DOHH2 (cell line): ENCODE data around the gene HCN3.
"Not testable (repeated sequence)": the region's sequence is repeated elsewhere in the genome, so short reads cannot be mapped to it uniquely, and the experiment has no call there.

Source experiments
- H3F3A ChIP-seq: fragments of 200-600 bp; sonication (generic), shearing (Covaris generic); 2 replicates; pipeline ENCODE4 v1.6.0; 2016; ENCODE audit warnings: antibody characterized with exemption, mild to moderate bottlenecking; ENCODE audit not compliant: control insufficient read depth, insufficient read depth
- H3K27ac ChIP-seq: fragments of 200-600 bp; sonication (generic); 2 replicates; pipeline ENCODE4 v1.5.1; 2014; ENCODE audit warnings: low read depth, mild to moderate bottlenecking, low read length, moderate library complexity
- H3K27me3 ChIP-seq: fragments of 200-600 bp; sonication (generic); 2 replicates; pipeline ENCODE4 v1.6.1; 2014; ENCODE audit warnings: mild to moderate bottlenecking, low read length, mixed read lengths; ENCODE audit not compliant: control insufficient read depth
- H3K36me3 ChIP-seq: fragments of 200-600 bp; sonication (generic); 2 replicates; pipeline ENCODE4 v1.6.1; 2014; ENCODE audit warnings: mild to moderate bottlenecking, low read length, moderate library complexity, mixed read lengths; ENCODE audit not compliant: control insufficient read depth
- H3K4me1 ChIP-seq: fragments of 200-600 bp; sonication (generic); 2 replicates; pipeline ENCODE4 v1.6.1; 2014; ENCODE audit warnings: mild to moderate bottlenecking, low read length, mixed read lengths; ENCODE audit not compliant: control insufficient read depth
- H3K4me2 ChIP-seq: fragments of 200-600 bp; sonication (generic); 2 replicates; pipeline ENCODE4 v1.6.0; 2014; ENCODE audit warnings: mild to moderate bottlenecking, low read length, moderate library complexity
- H3K4me3 ChIP-seq: fragments of 200-600 bp; sonication (generic); 2 replicates; pipeline ENCODE4 v1.5.1; 2014; ENCODE audit warnings: mild to moderate bottlenecking, low read length, mixed read lengths
- H3K79me2 ChIP-seq: fragments of 200-600 bp; sonication (generic); 2 replicates; pipeline ENCODE4 v1.6.1; 2014; ENCODE audit warnings: mild to moderate bottlenecking, low read length, mixed read lengths; ENCODE audit not compliant: control insufficient read depth
- H3K9me2 ChIP-seq: fragments of 200-600 bp; sonication (generic); replicated peaks from 2 replicates; pipeline ENCODE4 v1.6.1; 2014; ENCODE audit warnings: mild to moderate bottlenecking, low read length, mixed read lengths; ENCODE audit not compliant: control insufficient read depth
- H3K9me3 ChIP-seq: fragments of 200-600 bp; sonication (generic); 2 replicates; pipeline ENCODE4 v1.6.1; 2014; ENCODE audit warnings: antibody characterized with exemption, low read length, mixed read lengths; ENCODE audit not compliant: control insufficient read depth, insufficient read depth
- H4K20me1 ChIP-seq: fragments of 200-600 bp; sonication (generic); 2 replicates; pipeline ENCODE4 v1.6.0; 2014; ENCODE audit warnings: low read depth, mild to moderate bottlenecking, antibody characterized with exemption, low read length, moderate library complexity; ENCODE audit not compliant: control insufficient read depth, insufficient read depth
- CTCF ChIP-seq: fragments of 200-600 bp; sonication (generic); IDR thresholded peaks from one replicate; pipeline ENCODE4 v1.5.1; 2014; ENCODE audit warnings: antibody characterized with exemption, mild to moderate bottlenecking, low read depth, low read length; ENCODE audit not compliant: poor library complexity, severe bottlenecking
- EZH2phosphoT487 ChIP-seq: fragments of 200-600 bp; sonication (generic); IDR thresholded peaks from 2 replicates; pipeline ENCODE4 v1.6.1; 2017; ENCODE audit warnings: borderline replicate concordance, mild to moderate bottlenecking, antibody characterized with exemption, low read length, moderate library complexity, mixed read lengths

HCN3 gene

GRCh38 chr1:155286544-155286943 is 9.3 kb downstream of the HCN3 start:
- Histone ChIP-seq H3K36me3 (peaks cover 37% of the 10 kb centered on the region), H3K27ac (no peak overlapping the region), H3K79me2 (no peaks in the 10 kb centered on the region; the same call in 1 of the 2 replicates), H3K9me3 (no peaks in the 10 kb centered on the region), H4K20me1 (no peaks in the 10 kb centered on the region), H3K4me3 (no peak overlapping the region), H3K4me2 (no peak overlapping the region), H3K27me3 (no peaks in the 10 kb centered on the region), H3K4me1 (no peaks in the 10 kb centered on the region), H3K9me2 (no peaks in the 10 kb centered on the region), H3F3A (no peaks in the 10 kb centered on the region)
- TF ChIP-seq CTCF = no peak
- no peak for TF ChIP-seq EZH2phosphoT487

DNA sequence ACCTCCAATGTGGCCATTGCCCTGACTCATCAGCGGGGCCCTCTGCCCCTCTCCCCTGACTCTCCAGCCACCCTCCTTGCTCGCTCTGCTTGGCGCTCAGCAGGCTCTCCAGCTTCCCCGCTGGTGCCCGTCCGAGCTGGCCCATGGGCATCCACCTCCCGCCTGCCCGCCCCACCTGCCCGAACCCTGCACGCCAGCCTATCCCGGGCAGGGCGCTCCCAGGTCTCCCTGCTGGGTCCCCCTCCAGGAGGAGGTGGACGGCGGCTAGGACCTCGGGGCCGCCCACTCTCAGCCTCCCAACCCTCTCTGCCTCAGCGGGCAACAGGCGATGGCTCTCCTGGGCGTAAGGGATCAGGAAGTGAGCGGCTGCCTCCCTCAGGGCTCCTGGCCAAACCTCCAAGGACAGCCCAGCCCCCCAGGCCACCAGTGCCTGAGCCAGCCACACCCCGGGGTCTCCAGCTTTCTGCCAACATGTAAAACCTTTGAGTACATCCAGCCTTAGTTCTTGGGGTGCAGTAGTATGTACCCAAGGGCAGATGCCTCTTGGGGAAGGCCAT is 10.8 kb downstream of the HCN3 start:
- no peak overlapping the region for H3K4me3 ChIP-seq
- H3K36me3 ChIP-seq = peaks cover 29% of the 10 kb centered on the region
- H3K4me1 ChIP-seq = no peaks in the 10 kb centered on the region
- no peaks in the 10 kb centered on the region for H4K20me1 ChIP-seq
- no peaks in the 10 kb centered on the region for H3K9me2 ChIP-seq
- H3K4me2 ChIP-seq = no peak overlapping the region
- TF ChIP-seq EZH2phosphoT487 = no peak
- no peak for TF ChIP-seq CTCF
- H3K27me3 ChIP-seq = no peaks in the 10 kb centered on the region
- H3K79me2 ChIP-seq = no peaks in the 10 kb centered on the region
- no peak overlapping the region for H3K27ac ChIP-seq
- H3K9me3 ChIP-seq = no peaks in the 10 kb centered on the region
- H3F3A ChIP-seq = no peaks in the 10 kb centered on the region

DNA sequence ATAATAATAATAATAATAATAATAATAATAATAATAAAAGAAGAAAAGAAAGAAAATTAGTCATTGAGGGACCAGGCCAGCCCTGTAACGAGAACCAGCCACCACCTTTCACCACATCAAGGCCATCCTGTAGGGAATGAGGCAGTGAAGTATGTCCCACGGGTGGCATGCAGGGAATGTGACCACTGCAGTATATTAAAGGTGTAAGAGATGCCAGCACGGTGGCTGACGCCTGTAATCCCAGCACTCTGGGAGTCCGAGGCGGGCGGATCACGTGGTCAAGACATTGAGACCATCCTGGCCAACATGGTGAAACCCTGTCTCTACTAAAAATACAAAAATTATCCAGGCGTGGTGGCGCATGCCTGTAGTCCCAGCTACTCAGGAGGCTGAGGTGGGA is 13.7 kb downstream of the HCN3 start:
- not testable (repeated sequence) for H3K79me2 ChIP-seq, H3K9me2 ChIP-seq, H3K27ac ChIP-seq, H3K9me3 ChIP-seq, H3K27me3 ChIP-seq, H3K4me1 ChIP-seq, H3K4me3 ChIP-seq, H3F3A ChIP-seq, H3K4me2 ChIP-seq, H4K20me1 ChIP-seq
- H3K36me3 ChIP-seq = peaks cover 15% of the 10 kb centered on the region

DNA sequence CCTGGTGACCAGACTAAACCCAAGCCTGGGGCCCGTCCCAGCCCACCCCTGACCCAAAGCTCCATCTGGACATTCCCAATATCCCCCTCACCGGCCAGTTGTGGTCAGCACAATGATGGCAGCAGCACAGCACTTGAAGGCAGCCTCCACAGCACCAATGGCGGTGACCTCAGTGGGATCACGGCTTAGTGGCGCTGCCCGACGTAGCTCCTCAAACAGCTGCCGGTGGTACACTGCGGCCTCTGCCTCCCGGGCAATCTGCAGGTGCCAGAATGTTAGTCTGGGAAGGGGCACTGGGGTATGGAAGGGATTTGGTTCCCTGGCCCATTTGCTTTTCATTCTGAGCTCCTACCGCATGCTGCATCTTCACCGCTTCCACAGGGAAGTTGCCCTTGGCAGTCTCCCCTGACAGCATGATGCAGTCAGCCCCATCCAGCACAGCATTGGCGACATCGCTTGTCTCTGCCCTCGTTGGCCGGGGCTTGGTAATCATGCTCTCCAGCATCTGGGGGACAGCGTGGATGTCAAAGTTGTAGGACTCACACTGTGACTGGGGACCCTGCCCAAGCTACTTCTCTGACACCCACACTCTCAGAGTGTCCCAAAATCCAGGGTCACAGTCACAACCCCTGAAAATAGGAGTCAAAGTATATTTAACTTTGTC is 16.0 kb downstream of the HCN3 start:
- TF ChIP-seq CTCF = no peak
- no peaks in the 10 kb centered on the region for H3F3A ChIP-seq
- no peaks in the 10 kb centered on the region for H3K27me3 ChIP-seq

More for the DNA sequence above, 16.0 kb downstream of the HCN3 start:
- no peaks in the 10 kb centered on the region for H3K9me3 ChIP-seq
- H3K79me2 ChIP-seq = no peaks in the 10 kb centered on the region
- no peaks in the 10 kb centered on the region for H3K9me2 ChIP-seq
- no peak overlapping the region for H3K4me2 ChIP-seq
- peaks cover 6% of the 10 kb centered on the region for H3K36me3 ChIP-seq
- H4K20me1 ChIP-seq = no peaks in the 10 kb centered on the region
- H3K4me1 ChIP-seq = peaks cover 22% of the 10 kb centered on the region
- no peak overlapping the region for H3K27ac ChIP-seq
- H3K4me3 ChIP-seq = no peak overlapping the region
